Omental fat pad (tissue), 4 donors: ENCODE data around the gene IL6R. TPM values are rescaled to one million over a fixed set of nuclear protein-coding genes. Genes with fewer than 3 reads are reported as not detected.

Experiments used
- ATAC-seq: fragments of 150-250 bp; one replicate; pipeline ENCODE4 v1.9.1; 2016; ENCODE audit warnings: mild to moderate bottlenecking, moderate library complexity; ENCODE audit not compliant: low FRiP score
- DNase-seq: peaks from one replicate; pipeline ENCODE4 v3.0.0-alpha.2; 2019; ENCODE audit warnings: low spot score
- total RNA-seq, 4 donors: library from RNA; depleted of rRNA; stranded (reverse); fragments of >200 nt; gene quantifications; one replicate each; pipeline ENCODE4 v1.1.0, GENCODE V29; 2016
- TF ChIP-seq, protein P1 (sequence below), 3 donors: fragments of 450-650 bp; IDR thresholded peaks; one replicate each; pipeline ENCODE4 v1.5.1; 2016 to 2017; ENCODE audit warnings: antibody characterized with exemption in 3 of 3, mild to moderate bottlenecking in 3 of 3, moderate library complexity in 2 of 3

Gene IL6R
- total RNA-seq, 4 donors from 2014 or later, result 41.1 to 98.1 (median 62.5) TPM

DNA sequence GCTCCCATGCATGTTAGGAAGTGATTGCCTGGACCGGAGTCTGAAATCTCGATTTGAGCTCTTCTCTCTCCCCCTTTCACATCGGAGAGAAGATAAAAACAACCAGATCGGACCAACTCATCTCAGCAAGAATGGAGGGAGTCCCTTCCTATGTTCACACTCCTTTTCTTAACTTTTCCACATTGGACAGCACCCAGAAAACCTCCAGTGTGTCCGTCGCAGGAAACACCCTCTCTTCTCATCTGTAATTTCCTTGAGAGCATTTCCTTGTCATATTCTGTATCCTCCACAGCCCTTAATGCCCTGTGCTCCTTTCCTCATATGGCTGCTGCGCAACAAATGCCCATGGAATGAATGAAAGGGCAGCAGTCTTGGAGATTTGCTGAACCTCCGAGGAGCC is 95.4 kb downstream of the IL6R start:
- ATAC-seq (no peak), DNase-seq (no peak)
- TF ChIP-seq, protein P1, sequence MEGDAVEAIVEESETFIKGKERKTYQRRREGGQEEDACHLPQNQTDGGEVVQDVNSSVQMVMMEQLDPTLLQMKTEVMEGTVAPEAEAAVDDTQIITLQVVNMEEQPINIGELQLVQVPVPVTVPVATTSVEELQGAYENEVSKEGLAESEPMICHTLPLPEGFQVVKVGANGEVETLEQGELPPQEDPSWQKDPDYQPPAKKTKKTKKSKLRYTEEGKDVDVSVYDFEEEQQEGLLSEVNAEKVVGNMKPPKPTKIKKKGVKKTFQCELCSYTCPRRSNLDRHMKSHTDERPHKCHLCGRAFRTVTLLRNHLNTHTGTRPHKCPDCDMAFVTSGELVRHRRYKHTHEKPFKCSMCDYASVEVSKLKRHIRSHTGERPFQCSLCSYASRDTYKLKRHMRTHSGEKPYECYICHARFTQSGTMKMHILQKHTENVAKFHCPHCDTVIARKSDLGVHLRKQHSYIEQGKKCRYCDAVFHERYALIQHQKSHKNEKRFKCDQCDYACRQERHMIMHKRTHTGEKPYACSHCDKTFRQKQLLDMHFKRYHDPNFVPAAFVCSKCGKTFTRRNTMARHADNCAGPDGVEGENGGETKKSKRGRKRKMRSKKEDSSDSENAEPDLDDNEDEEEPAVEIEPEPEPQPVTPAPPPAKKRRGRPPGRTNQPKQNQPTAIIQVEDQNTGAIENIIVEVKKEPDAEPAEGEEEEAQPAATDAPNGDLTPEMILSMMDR (IDR thresholded peaks at IDR 0.05), result no peak

- TF ChIP-seq, protein P1 (IDR thresholded peaks at IDR 0.05), result no peak
- DNase-seq, result peak; percentile 49
- ATAC-seq, result peak; percentile 82
Measured at GRCh38 chr1:154501423-154502065, 96.4 kb downstream of the IL6R start.

GRCh38 chr1:154502066-154502743 is 97.1 kb downstream of the IL6R start, which contains the start of the genes SHE and TDRD10:
SHE (minus strand) TSS chr1:154502412; CDS start chr1:154502026, 386 bp downstream.
TDRD10 (plus strand) TSS chr1:154502219; CDS start chr1:154506904, 4,685 bp downstream.
- DNase-seq (no peak), ATAC-seq (peak; percentile 61)
- TF ChIP-seq, protein P1 (IDR thresholded peaks at IDR 0.05), result no peak

GRCh38 chr1:154502744-154503115 is 97.6 kb downstream of the IL6R start:
- no peak for DNase-seq
- no peak for ATAC-seq
- TF ChIP-seq, protein P1 (IDR thresholded peaks at IDR 0.05), result no peak

DNA sequence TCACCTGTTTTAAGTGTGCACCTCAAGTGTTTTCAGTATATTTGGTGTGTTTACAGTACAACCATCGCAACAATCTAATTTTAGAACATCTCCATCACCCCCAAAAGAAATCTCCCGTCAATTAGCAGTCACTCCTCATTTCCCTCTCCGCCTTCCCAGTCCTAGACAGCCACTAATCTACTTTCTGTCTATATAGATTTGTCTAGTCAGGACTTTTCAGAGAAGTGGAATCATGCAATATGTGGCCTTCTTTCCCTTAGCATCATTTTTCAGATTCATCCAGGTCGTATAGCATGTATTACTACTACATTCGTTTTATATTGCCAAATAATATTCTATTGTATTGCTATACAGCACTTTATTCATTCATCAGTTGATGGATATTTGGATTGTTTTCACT is 98.8 kb downstream of the IL6R start:
- DNase-seq (no peak), ATAC-seq (no peak)
- TF ChIP-seq, protein P1 (IDR thresholded peaks at IDR 0.05), result no peak

- ATAC-seq, result no peak
- TF ChIP-seq, protein P1 (IDR thresholded peaks at IDR 0.05), result no peak
Measured at GRCh38 chr1:154512760-154513159, 107.6 kb downstream of the IL6R start.

More at GRCh38 chr1:154512760-154513159, 107.6 kb downstream of the IL6R start:
- no peak for DNase-seq
